Measurements from ENCODE around the gene GUCY1A1.
A peak's percentile ranks its signal among the peaks of the same experiment; 100 is the strongest.

The GUCY1A1 gene

GRCh38 chr4:155762334-155762733 is 95.7 kb downstream of the GUCY1A1 start:
- peak; percentile 80 for DNase-seq (ENCODE audit: low read depth)
- Histone ChIP-seq H3K27me3 (replicated peaks; ENCODE audit: control insufficient read depth, insufficient read depth, low read length) (no peaks in the 10 kb centered on the region), H3K9ac (ENCODE audit: low read length) (no peak overlapping the region), H3K9me3 (ENCODE audit: control insufficient read depth, low read length) (no peaks in the 10 kb centered on the region), H3K36me3 (ENCODE audit: control insufficient read depth, insufficient read depth, low read length, severe bottlenecking) (no peaks in the 10 kb centered on the region), H3K4me1 (ENCODE audit: control insufficient read depth, insufficient read depth, low read length) (no peaks in the 10 kb centered on the region), H3K4me3 (ENCODE audit: low read length) (no peak overlapping the region)

GRCh38 chr4:155763551-155763950 is 96.9 kb downstream of the GUCY1A1 start:
- no peaks in the 10 kb centered on the region for H3K9me3 ChIP-seq (ENCODE audit: control insufficient read depth, low read length)
- H3K27me3 ChIP-seq (replicated peaks; ENCODE audit: control insufficient read depth, insufficient read depth, low read length), result no peaks in the 10 kb centered on the region
- no peak overlapping the region for H3K9ac ChIP-seq (ENCODE audit: low read length)
- H3K4me3 ChIP-seq (ENCODE audit: low read length), result no peak overlapping the region
- no peaks in the 10 kb centered on the region for H3K4me1 ChIP-seq (ENCODE audit: control insufficient read depth, insufficient read depth, low read length)
- H3K36me3 ChIP-seq (ENCODE audit: control insufficient read depth, insufficient read depth, low read length, severe bottlenecking), result no peaks in the 10 kb centered on the region
- no peak for DNase-seq (ENCODE audit: low read depth)

- no peak overlapping the region for H3K9ac ChIP-seq (ENCODE audit: low read length)
These were observed 98.5 kb downstream of the GUCY1A1 start for GRCh38 chr4:155765149-155765548.

GRCh38 chr4:155766622-155767021 is 100.0 kb downstream of the GUCY1A1 start:
- no peaks in the 10 kb centered on the region for H3K27me3 ChIP-seq (replicated peaks; ENCODE audit: control insufficient read depth, insufficient read depth, low read length)
- H3K9me3 ChIP-seq (ENCODE audit: control insufficient read depth, low read length), result no peaks in the 10 kb centered on the region

More at GRCh38 chr4:155765149-155765548, 98.5 kb downstream of the GUCY1A1 start:
- H3K36me3 ChIP-seq (ENCODE audit: control insufficient read depth, insufficient read depth, low read length, severe bottlenecking), result no peaks in the 10 kb centered on the region
- no peaks in the 10 kb centered on the region for H3K4me1 ChIP-seq (ENCODE audit: control insufficient read depth, insufficient read depth, low read length)
- no peaks in the 10 kb centered on the region for H3K27me3 ChIP-seq (replicated peaks; ENCODE audit: control insufficient read depth, insufficient read depth, low read length)
- H3K4me3 ChIP-seq (ENCODE audit: low read length), result no peak overlapping the region
- DNase-seq (ENCODE audit: low read depth), result no peak
- no peaks in the 10 kb centered on the region for H3K9me3 ChIP-seq (ENCODE audit: control insufficient read depth, low read length)

GRCh38 chr4:155768370-155768769 is 101.7 kb downstream of the GUCY1A1 start:
- Histone ChIP-seq H3K9me3 (ENCODE audit: control insufficient read depth, low read length) (no peaks in the 10 kb centered on the region), H3K27me3 (replicated peaks; ENCODE audit: control insufficient read depth, insufficient read depth, low read length) (no peaks in the 10 kb centered on the region), H3K36me3 (ENCODE audit: control insufficient read depth, insufficient read depth, low read length, severe bottlenecking) (no peaks in the 10 kb centered on the region), H3K4me3 (ENCODE audit: low read length) (no peak overlapping the region), H3K9ac (ENCODE audit: low read length) (no peak overlapping the region), H3K4me1 (ENCODE audit: control insufficient read depth, insufficient read depth, low read length) (no peaks in the 10 kb centered on the region)
- DNase-seq (ENCODE audit: low read depth), result no peak

More at GRCh38 chr4:155766622-155767021, 100.0 kb downstream of the GUCY1A1 start:
- Histone ChIP-seq H3K9ac (ENCODE audit: low read length) (no peak overlapping the region), H3K36me3 (ENCODE audit: control insufficient read depth, insufficient read depth, low read length, severe bottlenecking) (no peaks in the 10 kb centered on the region), H3K4me3 (ENCODE audit: low read length) (no peak overlapping the region), H3K4me1 (ENCODE audit: control insufficient read depth, insufficient read depth, low read length) (no peaks in the 10 kb centered on the region)
- no peak for DNase-seq (ENCODE audit: low read depth)

GRCh38 chr4:155769090-155769489 is 102.4 kb downstream of the GUCY1A1 start:
- H3K27me3 ChIP-seq (replicated peaks; ENCODE audit: control insufficient read depth, insufficient read depth, low read length), result no peaks in the 10 kb centered on the region
- no peaks in the 10 kb centered on the region for H3K36me3 ChIP-seq (ENCODE audit: control insufficient read depth, insufficient read depth, low read length, severe bottlenecking)
- no peaks in the 10 kb centered on the region for H3K9me3 ChIP-seq (ENCODE audit: control insufficient read depth, low read length)
- DNase-seq (ENCODE audit: low read depth), result no peak
- H3K9ac ChIP-seq (ENCODE audit: low read length), result no peak overlapping the region
- H3K4me1 ChIP-seq (ENCODE audit: control insufficient read depth, insufficient read depth, low read length), result no peaks in the 10 kb centered on the region
- no peak overlapping the region for H3K4me3 ChIP-seq (ENCODE audit: low read length)

GRCh38 chr4:155772459-155773195 is 106.0 kb downstream of the GUCY1A1 start:
- Histone ChIP-seq H3K36me3 (ENCODE audit: control insufficient read depth, insufficient read depth, low read length, severe bottlenecking) (no peaks in the 10 kb centered on the region), H3K9ac (ENCODE audit: low read length) (no peak overlapping the region), H3K27me3 (replicated peaks; ENCODE audit: control insufficient read depth, insufficient read depth, low read length) (no peaks in the 10 kb centered on the region), H3K9me3 (ENCODE audit: control insufficient read depth, low read length) (no peaks in the 10 kb centered on the region), H3K4me1 (ENCODE audit: control insufficient read depth, insufficient read depth, low read length) (no peaks in the 10 kb centered on the region), H3K4me3 (ENCODE audit: low read length) (no peak overlapping the region)
- DNase-seq (ENCODE audit: low read depth), result peak; percentile 13

- H3K27me3 ChIP-seq (replicated peaks; ENCODE audit: control insufficient read depth, insufficient read depth, low read length), result no peaks in the 10 kb centered on the region
- no peak for DNase-seq (ENCODE audit: low read depth)
- H3K9ac ChIP-seq (ENCODE audit: low read length), result no peak overlapping the region
- H3K36me3 ChIP-seq (ENCODE audit: control insufficient read depth, insufficient read depth, low read length, severe bottlenecking), result no peaks in the 10 kb centered on the region
- H3K4me3 ChIP-seq (ENCODE audit: low read length), result no peak overlapping the region
- peaks cover 5% of the 10 kb centered on the region for H3K4me1 ChIP-seq (ENCODE audit: control insufficient read depth, insufficient read depth, low read length)
- no peaks in the 10 kb centered on the region for H3K9me3 ChIP-seq (ENCODE audit: control insufficient read depth, low read length)
These were observed 106.7 kb downstream of the GUCY1A1 start for GRCh38 chr4:155773196-155773800.

- H3K4me1 ChIP-seq (ENCODE audit: control insufficient read depth, insufficient read depth, low read length), result peaks cover 11% of the 10 kb centered on the region
- no peaks in the 10 kb centered on the region for H3K36me3 ChIP-seq (ENCODE audit: control insufficient read depth, insufficient read depth, low read length, severe bottlenecking)
- no peaks in the 10 kb centered on the region for H3K9me3 ChIP-seq (ENCODE audit: control insufficient read depth, low read length)
- no peak overlapping the region for H3K4me3 ChIP-seq (ENCODE audit: low read length)
- no peaks in the 10 kb centered on the region for H3K27me3 ChIP-seq (replicated peaks; ENCODE audit: control insufficient read depth, insufficient read depth, low read length)
- H3K9ac ChIP-seq (ENCODE audit: low read length), result no peak overlapping the region
- DNase-seq (ENCODE audit: low read depth), result no peak
These were observed 107.4 kb downstream of the GUCY1A1 start for GRCh38 chr4:155774033-155774432.

- H3K4me3 ChIP-seq (ENCODE audit: low read length), result no peak overlapping the region
- no peak overlapping the region for H3K9ac ChIP-seq (ENCODE audit: low read length)
- H3K36me3 ChIP-seq (ENCODE audit: control insufficient read depth, insufficient read depth, low read length, severe bottlenecking), result no peaks in the 10 kb centered on the region
- H3K27me3 ChIP-seq (replicated peaks; ENCODE audit: control insufficient read depth, insufficient read depth, low read length), result no peaks in the 10 kb centered on the region
- DNase-seq (ENCODE audit: low read depth), result peak; percentile 72
- no peaks in the 10 kb centered on the region for H3K9me3 ChIP-seq (ENCODE audit: control insufficient read depth, low read length)
- H3K4me1 ChIP-seq (ENCODE audit: control insufficient read depth, insufficient read depth, low read length), result peaks cover 11% of the 10 kb centered on the region
These were observed 111.5 kb downstream of the GUCY1A1 start for GRCh38 chr4:155777971-155778735.

- Histone ChIP-seq H3K27me3 (replicated peaks; ENCODE audit: control insufficient read depth, insufficient read depth, low read length) (no peaks in the 10 kb centered on the region), H3K9me3 (ENCODE audit: control insufficient read depth, low read length) (no peaks in the 10 kb centered on the region), H3K36me3 (ENCODE audit: control insufficient read depth, insufficient read depth, low read length, severe bottlenecking) (no peaks in the 10 kb centered on the region), H3K9ac (ENCODE audit: low read length) (no peak overlapping the region), H3K4me3 (ENCODE audit: low read length) (no peak overlapping the region), H3K4me1 (ENCODE audit: control insufficient read depth, insufficient read depth, low read length) (peaks cover 11% of the 10 kb centered on the region)
- DNase-seq (ENCODE audit: low read depth), result no peak
These were observed 114.1 kb downstream of the GUCY1A1 start for GRCh38 chr4:155780775-155781174.
